Measurements from ENCODE around the gene PVALEF. TPM values are rescaled to one million over a fixed set of nuclear protein-coding genes. Genes with fewer than 3 reads are reported as not detected.

PVALEF gene
- total and polyA plus RNA-seq, 2 of the 8 experiments (the other 6 are each of a cell fraction or from before 2014, with no cell fraction given), result 0.03 TPM; not detected in 1

- H3K23ac ChIP-seq (ENCODE audit: insufficient read length), result no peak overlapping the region
- H3K79me1 ChIP-seq (ENCODE audit: low read depth, low read length), result no peaks in the 10 kb centered on the region
- no peak overlapping the region for H2BK15ac ChIP-seq (ENCODE audit: low read length)
- H2BK120ac ChIP-seq (replicated peaks; ENCODE audit: low read depth, low read length), result no peak overlapping the region
- no peak overlapping the region for H2BK5ac ChIP-seq (ENCODE audit: low read depth, low read length)
- DNase-seq (ENCODE audit: low read depth in 1 of 2, low spot score in 2 of 2) (no peak), FAIRE-seq (no peak)
- H3K27me3 ChIP-seq (replicated peaks in 1 of 4; ENCODE audit: control insufficient read depth in 3 of 4, extremely low read depth in 1 of 4, insufficient read depth in 3 of 4, low read length in 3 of 4), result no peaks in the 10 kb centered on the region
- CTCF ChIA-PET (ENCODE audit: partially characterized antibody), result interaction anchor here (1.2 to 2.0 kb wide), 3 partner anchors 9 to 72 kb away, joined by 3 to 7 read pairs (median 4); no protein-coding TSS in a partner anchor
- H2AK5ac ChIP-seq (ENCODE audit: low read depth, low read length), result no peak overlapping the region
- H3K79me2 ChIP-seq (ENCODE audit: control insufficient read depth in 1 of 2, insufficient read depth in 2 of 2, low read length in 2 of 2), result no peaks in the 10 kb centered on the region
- H4K20me1 ChIP-seq (replicated peaks in 1 of 2; ENCODE audit: control insufficient read depth in 1 of 2, insufficient read depth in 2 of 2, low read length in 2 of 2), result peaks cover 0 to 3% of the 10 kb centered on the region in 2 experiments
- H3K56ac ChIP-seq (replicated peaks; ENCODE audit: insufficient read length, low read depth, low read length), result no peak overlapping the region
- no peaks in the 10 kb centered on the region for H3K9me3 ChIP-seq (ENCODE audit: insufficient read depth in 2 of 2, low read depth in 1 of 2, low read length in 1 of 2)
- H3K4ac ChIP-seq (replicated peaks; ENCODE audit: insufficient read length, low read depth, low read length), result no peak overlapping the region
- POLR2A ChIA-PET (ENCODE audit: partially characterized antibody), result no interaction called here
- no peak overlapping the region for H4K5ac ChIP-seq (ENCODE audit: insufficient read length, low read depth, low read length)
- H2BK12ac ChIP-seq (ENCODE audit: low read depth, low read length), result no peak overlapping the region
- peaks cover 0 to 23% (median 4%) of the 10 kb centered on the region in 4 experiments; a peak in 3 of 8 replicates for H3K36me3 ChIP-seq (ENCODE audit: control insufficient read depth in 2 of 4, insufficient read depth in 4 of 4, low read length in 3 of 4)
- WGBS, 2 experiments (ENCODE audit: extremely low coverage in 1 of 2, insufficient coverage in 1 of 2, insufficient read length in 1 of 2, insufficient replicate concordance in 2 of 2, low coverage in 1 of 2, low lambda C conversion rate in 2 of 2, missing lambda C conversion rate in 1 of 2), result 95% methylated on average over 22 of the region's 38 CpGs; no CpG with 5 or more reads in 1 of the 2 experiments
- no peak overlapping the region for H2BK20ac ChIP-seq (ENCODE audit: low read length)
- H3K4me3 ChIP-seq (ENCODE audit: extremely low read depth in 1 of 4, insufficient read depth in 2 of 4, low read depth in 3 of 4, low read length in 4 of 4), result no peak overlapping the region
- no peak overlapping the region for H3K4me2 ChIP-seq (ENCODE audit: insufficient read depth in 1 of 2, low read depth in 2 of 2, low read length in 2 of 2)
- H2AFZ ChIP-seq (ENCODE audit: low read length), result no peak overlapping the region
- no peaks in the 10 kb centered on the region for H3K4me1 ChIP-seq (replicated peaks in 1 of 4; ENCODE audit: control insufficient read depth in 3 of 4, insufficient read depth in 4 of 4, low read length in 3 of 4)
- H4K8ac ChIP-seq (ENCODE audit: extremely low read depth, insufficient read depth, low read length), result peak overlapping the region; percentile 68; the same call in 1 of the 2 replicates
- no peak overlapping the region for H3K18ac ChIP-seq (ENCODE audit: extremely low read depth, low read length)
- no peak overlapping the region for H3K27ac ChIP-seq (ENCODE audit: low read depth, low read length)
- H3K14ac ChIP-seq (ENCODE audit: insufficient read length), result no peak overlapping the region
- H3K23me2 ChIP-seq (ENCODE audit: low read depth, low read length), result no peaks in the 10 kb centered on the region
- no peak overlapping the region for H3K9ac ChIP-seq (replicated peaks in 1 of 4; ENCODE audit: extremely low read depth in 1 of 4, low read depth in 3 of 4, low read length in 3 of 4)
- H4K91ac ChIP-seq (replicated peaks; ENCODE audit: insufficient read length, low read length), result no peak overlapping the region
- TF ChIP-seq JUN (IDR thresholded peaks at IDR 0.05; ENCODE audit: low read depth, low read length), result no peak
- TF ChIP-seq EZH2 (IDR thresholded peaks at IDR 0.05; ENCODE audit: low read depth, low read length, severe bottlenecking), result no peak
- TF ChIP-seq CBX8 (IDR thresholded peaks at IDR 0.05; ENCODE audit: borderline replicate concordance, low read depth, low read length), result no peak
- no peak for TF ChIP-seq TBP (IDR thresholded peaks at IDR 0.05; ENCODE audit: low read depth, low read length)
- no peak for TF ChIP-seq SP2 (IDR thresholded peaks at IDR 0.05; ENCODE audit: low read length)
- TF ChIP-seq NRF1 (IDR thresholded peaks at IDR 0.05; ENCODE audit: low read depth, low read length), result no peak
- no peak for TF ChIP-seq RFX5 (IDR thresholded peaks at IDR 0.05; ENCODE audit: borderline replicate concordance, low read depth, low read length)
- no peak for TF ChIP-seq SUZ12 (IDR thresholded peaks at IDR 0.05; ENCODE audit: low read length)
- no peak for TF ChIP-seq RAD21 (IDR thresholded peaks at IDR 0.05 in 1 of 2, conservative IDR thresholded peaks at IDR 0.05 in 1 of 2; ENCODE audit: low read depth in 2 of 2, low read length in 2 of 2)
- TF ChIP-seq POLR2AphosphoS5 (IDR thresholded peaks at IDR 0.05; ENCODE audit: low read depth, low read length), result no peak
- TF ChIP-seq SP4 (IDR thresholded peaks at IDR 0.05; ENCODE audit: low read length), result no peak
- no peak for TF ChIP-seq USF2 (IDR thresholded peaks at IDR 0.05; ENCODE audit: low read length)
These were observed 28.3 kb downstream of the PVALEF start for GRCh38 chr17:81193470-81194224.
